Measurements from ENCODE around the gene NPL.
A peak's percentile ranks its signal among the peaks of the same experiment; 100 is the strongest.

NPL gene

GRCh38 chr1:182806015-182806678 is 16.6 kb downstream of the NPL start:
- no peaks in the 10 kb centered on the region for H3K4me1 ChIP-seq (ENCODE audit: low read length)
- H3K4me2 ChIP-seq (ENCODE audit: low read depth, low read length): no peak overlapping the region
- H2AFZ ChIP-seq (ENCODE audit: low read length): no peak overlapping the region
- no peaks in the 10 kb centered on the region for H3F3A ChIP-seq (ENCODE audit: insufficient read depth, low read length)
- no peak for DNase-seq
- no peak overlapping the region for H3K27ac ChIP-seq (ENCODE audit: low read length)
- TF ChIP-seq EZH2 (optimal IDR thresholded peaks at IDR 0.05; ENCODE audit: low read depth, low read length): no peak
- TF ChIP-seq, protein P1, sequence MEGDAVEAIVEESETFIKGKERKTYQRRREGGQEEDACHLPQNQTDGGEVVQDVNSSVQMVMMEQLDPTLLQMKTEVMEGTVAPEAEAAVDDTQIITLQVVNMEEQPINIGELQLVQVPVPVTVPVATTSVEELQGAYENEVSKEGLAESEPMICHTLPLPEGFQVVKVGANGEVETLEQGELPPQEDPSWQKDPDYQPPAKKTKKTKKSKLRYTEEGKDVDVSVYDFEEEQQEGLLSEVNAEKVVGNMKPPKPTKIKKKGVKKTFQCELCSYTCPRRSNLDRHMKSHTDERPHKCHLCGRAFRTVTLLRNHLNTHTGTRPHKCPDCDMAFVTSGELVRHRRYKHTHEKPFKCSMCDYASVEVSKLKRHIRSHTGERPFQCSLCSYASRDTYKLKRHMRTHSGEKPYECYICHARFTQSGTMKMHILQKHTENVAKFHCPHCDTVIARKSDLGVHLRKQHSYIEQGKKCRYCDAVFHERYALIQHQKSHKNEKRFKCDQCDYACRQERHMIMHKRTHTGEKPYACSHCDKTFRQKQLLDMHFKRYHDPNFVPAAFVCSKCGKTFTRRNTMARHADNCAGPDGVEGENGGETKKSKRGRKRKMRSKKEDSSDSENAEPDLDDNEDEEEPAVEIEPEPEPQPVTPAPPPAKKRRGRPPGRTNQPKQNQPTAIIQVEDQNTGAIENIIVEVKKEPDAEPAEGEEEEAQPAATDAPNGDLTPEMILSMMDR (IDR thresholded peaks at IDR 0.05; ENCODE audit: low read length): 0 out of 2 replicates have a peak, but pooled peaks have one; percentile 9
- no peak overlapping the region for H3K9ac ChIP-seq (ENCODE audit: low read length)
- no peaks in the 10 kb centered on the region for H3K9me3 ChIP-seq (replicated peaks; ENCODE audit: insufficient read depth, low read length)
- no peaks in the 10 kb centered on the region for H3K79me2 ChIP-seq (ENCODE audit: low read length)
- no peaks in the 10 kb centered on the region for H4K20me1 ChIP-seq (ENCODE audit: insufficient read depth, low read length)
- H3K4me3 ChIP-seq (ENCODE audit: low read length): no peak overlapping the region
- H3K9me2 ChIP-seq (replicated peaks; ENCODE audit: insufficient read depth, low read length): no peaks in the 10 kb centered on the region
- no peaks in the 10 kb centered on the region for H3K36me3 ChIP-seq (replicated peaks; ENCODE audit: insufficient read depth, low read length)
- no peaks in the 10 kb centered on the region for H3K27me3 ChIP-seq (replicated peaks; ENCODE audit: insufficient read depth, low read length)

DNA sequence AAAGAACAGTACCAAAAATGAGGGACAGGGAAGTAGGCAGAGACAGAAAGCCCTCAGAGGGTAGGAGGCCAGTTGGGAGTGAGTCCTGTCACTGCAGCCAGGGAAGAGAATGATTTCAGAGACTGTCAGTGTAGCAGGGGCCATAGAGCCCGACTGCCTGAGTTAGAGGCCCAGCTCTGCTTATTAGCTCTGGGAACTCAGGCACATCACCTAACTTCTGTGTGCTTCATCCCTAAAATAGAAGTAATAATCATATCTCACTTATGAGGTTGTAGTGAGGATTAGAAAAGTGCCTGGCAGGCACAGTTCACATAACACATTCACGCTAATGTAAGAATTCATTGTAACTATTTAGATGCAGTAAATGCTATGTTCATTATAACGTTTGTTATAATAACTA is 18.3 kb downstream of the NPL start:
- Histone ChIP-seq H3K27ac (ENCODE audit: low read length) (no peak overlapping the region), H3K4me3 (ENCODE audit: low read length) (no peak overlapping the region), H4K20me1 (ENCODE audit: insufficient read depth, low read length) (no peaks in the 10 kb centered on the region), H3K79me2 (ENCODE audit: low read length) (no peaks in the 10 kb centered on the region), H3K4me1 (ENCODE audit: low read length) (no peaks in the 10 kb centered on the region), H3K9me3 (replicated peaks; ENCODE audit: insufficient read depth, low read length) (no peaks in the 10 kb centered on the region), H3K9me2 (replicated peaks; ENCODE audit: insufficient read depth, low read length) (no peaks in the 10 kb centered on the region), H2AFZ (ENCODE audit: low read length) (no peak overlapping the region), H3K9ac (ENCODE audit: low read length) (no peak overlapping the region), H3F3A (ENCODE audit: insufficient read depth, low read length) (no peaks in the 10 kb centered on the region), H3K27me3 (replicated peaks; ENCODE audit: insufficient read depth, low read length) (no peaks in the 10 kb centered on the region), H3K36me3 (replicated peaks; ENCODE audit: insufficient read depth, low read length) (no peaks in the 10 kb centered on the region), H3K4me2 (ENCODE audit: low read depth, low read length) (no peak overlapping the region)
- no peak for TF ChIP-seq EZH2 (optimal IDR thresholded peaks at IDR 0.05; ENCODE audit: low read depth, low read length)
- TF ChIP-seq EZH2phosphoT487 (IDR thresholded peaks at IDR 0.05; ENCODE audit: low read length): no peak
- TF ChIP-seq, protein P1 (IDR thresholded peaks at IDR 0.05; ENCODE audit: low read length): no peak
- no peak for DNase-seq

DNA sequence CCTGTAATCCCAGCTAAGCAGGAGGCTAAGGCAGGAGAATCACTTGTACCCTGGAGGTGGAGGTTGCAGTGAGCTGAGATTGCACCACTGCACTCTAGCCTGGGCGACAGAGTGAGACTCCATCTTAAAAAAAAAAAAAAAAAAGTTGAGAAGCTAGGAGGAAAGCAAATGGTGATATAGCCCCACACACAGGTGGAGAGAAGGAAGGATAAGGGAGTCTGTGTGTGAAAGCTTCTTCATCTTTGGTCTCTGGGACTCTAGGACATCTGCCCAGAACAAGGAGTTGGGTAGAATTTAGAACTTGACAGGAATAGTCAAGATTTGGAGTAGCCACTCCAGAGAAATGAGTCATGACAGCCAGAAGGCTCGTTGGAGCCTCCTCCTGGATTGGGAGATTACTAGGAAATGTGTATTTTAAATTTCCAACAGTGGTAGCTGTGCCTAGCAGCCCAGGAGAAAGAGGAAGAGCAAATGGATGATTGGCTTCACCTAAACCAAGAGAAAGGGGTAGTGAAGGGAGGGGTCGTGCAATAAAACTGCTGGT is 19.9 kb downstream of the NPL start:
- TF ChIP-seq, protein P1 (IDR thresholded peaks at IDR 0.05; ENCODE audit: low read length): no peak
- TF ChIP-seq EZH2 (optimal IDR thresholded peaks at IDR 0.05; ENCODE audit: low read depth, low read length) (no peak), EZH2phosphoT487 (IDR thresholded peaks at IDR 0.05; ENCODE audit: low read length) (no peak)
- DNase-seq: no peak
- Histone ChIP-seq H3K4me2 (ENCODE audit: low read depth, low read length) (no peak overlapping the region), H2AFZ (ENCODE audit: low read length) (no peak overlapping the region), H3K4me3 (ENCODE audit: low read length) (no peak overlapping the region), H3K27ac (ENCODE audit: low read length) (no peak overlapping the region), H3K9me2 (replicated peaks; ENCODE audit: insufficient read depth, low read length) (no peaks in the 10 kb centered on the region), H4K20me1 (ENCODE audit: insufficient read depth, low read length) (no peaks in the 10 kb centered on the region), H3F3A (ENCODE audit: insufficient read depth, low read length) (no peaks in the 10 kb centered on the region), H3K9ac (ENCODE audit: low read length) (no peak overlapping the region), H3K27me3 (replicated peaks; ENCODE audit: insufficient read depth, low read length) (no peaks in the 10 kb centered on the region), H3K4me1 (ENCODE audit: low read length) (no peaks in the 10 kb centered on the region), H3K36me3 (replicated peaks; ENCODE audit: insufficient read depth, low read length) (no peaks in the 10 kb centered on the region), H3K9me3 (replicated peaks; ENCODE audit: insufficient read depth, low read length) (no peaks in the 10 kb centered on the region), H3K79me2 (ENCODE audit: low read length) (no peaks in the 10 kb centered on the region)

All from MM.1S (cell line).